ENCODE results near the gene METTL22.

DNA sequence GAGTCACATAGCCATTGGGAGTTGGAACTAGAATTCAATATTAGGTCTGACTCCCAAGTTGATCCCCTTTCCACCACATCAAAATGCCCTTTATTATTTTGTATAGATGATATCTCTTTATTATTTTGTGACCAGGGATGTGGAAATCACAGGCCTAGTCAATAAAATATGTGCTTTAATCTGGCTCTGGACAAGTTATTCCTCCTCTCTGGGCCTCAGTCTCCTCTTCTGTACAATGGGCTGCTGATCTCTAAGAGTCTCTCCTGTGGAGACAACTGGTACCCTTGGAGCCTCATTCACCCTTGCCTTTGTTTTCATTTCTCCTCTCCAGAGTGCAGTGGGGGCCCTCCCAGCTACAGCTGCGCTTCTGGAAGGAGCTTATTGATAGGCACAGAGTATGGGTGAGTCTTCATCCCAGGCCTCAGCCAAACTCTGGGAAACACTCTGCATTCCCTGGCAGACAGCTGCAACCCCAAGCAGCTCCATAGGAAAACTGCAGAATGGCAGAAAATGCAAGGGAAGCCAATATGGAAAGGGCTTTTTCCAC lies 48.6 kb downstream of the METTL22 start:
- TF ChIP-seq, protein P1, sequence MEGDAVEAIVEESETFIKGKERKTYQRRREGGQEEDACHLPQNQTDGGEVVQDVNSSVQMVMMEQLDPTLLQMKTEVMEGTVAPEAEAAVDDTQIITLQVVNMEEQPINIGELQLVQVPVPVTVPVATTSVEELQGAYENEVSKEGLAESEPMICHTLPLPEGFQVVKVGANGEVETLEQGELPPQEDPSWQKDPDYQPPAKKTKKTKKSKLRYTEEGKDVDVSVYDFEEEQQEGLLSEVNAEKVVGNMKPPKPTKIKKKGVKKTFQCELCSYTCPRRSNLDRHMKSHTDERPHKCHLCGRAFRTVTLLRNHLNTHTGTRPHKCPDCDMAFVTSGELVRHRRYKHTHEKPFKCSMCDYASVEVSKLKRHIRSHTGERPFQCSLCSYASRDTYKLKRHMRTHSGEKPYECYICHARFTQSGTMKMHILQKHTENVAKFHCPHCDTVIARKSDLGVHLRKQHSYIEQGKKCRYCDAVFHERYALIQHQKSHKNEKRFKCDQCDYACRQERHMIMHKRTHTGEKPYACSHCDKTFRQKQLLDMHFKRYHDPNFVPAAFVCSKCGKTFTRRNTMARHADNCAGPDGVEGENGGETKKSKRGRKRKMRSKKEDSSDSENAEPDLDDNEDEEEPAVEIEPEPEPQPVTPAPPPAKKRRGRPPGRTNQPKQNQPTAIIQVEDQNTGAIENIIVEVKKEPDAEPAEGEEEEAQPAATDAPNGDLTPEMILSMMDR (IDR thresholded peaks at IDR 0.05; ENCODE audit: low read depth, low read length), result no peak
- TF ChIP-seq EZH2phosphoT487 (IDR thresholded peaks at IDR 0.05; ENCODE audit: low read depth), result no peak
